GM13976 (cell line): ENCODE data around the gene SLC5A11.

Experiments
- DNase-seq: peaks from one replicate; pipeline ENCODE4 v3.0.0; 2012; ENCODE audit warnings: low spot score
- in situ Hi-C: fragments of 300-500 bp; cut with MboI; formaldehyde crosslinking; loops from one replicate; pipeline ENCODE4 v1.12.0; 2022; ENCODE audit warnings: low sequenced_read_pairs, mixed read lengths, inconsistent platforms; ENCODE audit not compliant: unreplicated experiment
- TF ChIP-seq, protein P1 (sequence below): IDR thresholded peaks from 2 replicates; pipeline ENCODE4 v1.5.1; 2012; ENCODE audit warnings: borderline replicate concordance, mild to moderate bottlenecking; ENCODE audit not compliant: insufficient read depth; ENCODE audit errors: extremely low read depth, missing control alignments, control extremely low read depth

Gene SLC5A11

DNA sequence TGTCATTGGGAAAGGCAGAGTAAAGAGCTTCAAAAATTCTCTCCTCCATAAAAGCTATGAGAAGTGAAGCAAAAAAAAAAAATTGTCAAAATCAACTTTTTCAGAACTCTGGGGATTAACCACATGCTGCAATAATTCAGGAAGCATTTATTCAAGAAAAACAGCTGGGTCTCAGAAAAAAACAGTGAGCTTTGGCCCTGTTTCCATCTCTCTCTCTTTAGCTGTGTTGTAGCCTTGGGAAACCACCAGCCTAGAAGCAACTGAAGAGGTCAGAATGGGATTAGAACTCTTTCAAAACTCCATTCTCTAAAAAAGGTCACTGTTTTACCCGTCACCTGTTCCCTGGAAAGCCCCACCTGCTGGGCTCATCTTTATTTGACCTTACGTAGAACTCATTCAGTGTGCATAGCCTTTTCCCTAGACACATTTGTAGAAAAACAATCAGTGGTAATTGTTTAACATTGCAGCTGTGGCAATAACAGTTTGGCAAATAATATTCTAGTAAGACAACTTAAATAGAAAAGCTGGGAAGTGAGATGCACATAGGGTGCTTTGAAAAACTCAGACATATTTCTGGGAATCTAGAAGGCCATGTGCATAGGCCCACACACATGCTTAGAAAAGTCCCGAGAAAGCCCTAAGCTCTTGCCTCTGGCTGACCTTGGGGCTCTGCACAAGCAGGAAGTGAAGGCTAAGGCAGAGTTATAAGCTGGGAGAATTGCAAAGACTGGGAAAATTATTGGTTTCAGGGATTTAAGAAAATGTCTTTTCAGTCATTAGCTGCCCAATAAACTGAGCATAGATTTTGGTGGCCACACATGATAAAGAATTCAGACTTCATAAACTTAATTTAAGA is 18.0 kb downstream of the SLC5A11 start:
- in situ Hi-C loops = no loop called here
- TF ChIP-seq, protein P1, sequence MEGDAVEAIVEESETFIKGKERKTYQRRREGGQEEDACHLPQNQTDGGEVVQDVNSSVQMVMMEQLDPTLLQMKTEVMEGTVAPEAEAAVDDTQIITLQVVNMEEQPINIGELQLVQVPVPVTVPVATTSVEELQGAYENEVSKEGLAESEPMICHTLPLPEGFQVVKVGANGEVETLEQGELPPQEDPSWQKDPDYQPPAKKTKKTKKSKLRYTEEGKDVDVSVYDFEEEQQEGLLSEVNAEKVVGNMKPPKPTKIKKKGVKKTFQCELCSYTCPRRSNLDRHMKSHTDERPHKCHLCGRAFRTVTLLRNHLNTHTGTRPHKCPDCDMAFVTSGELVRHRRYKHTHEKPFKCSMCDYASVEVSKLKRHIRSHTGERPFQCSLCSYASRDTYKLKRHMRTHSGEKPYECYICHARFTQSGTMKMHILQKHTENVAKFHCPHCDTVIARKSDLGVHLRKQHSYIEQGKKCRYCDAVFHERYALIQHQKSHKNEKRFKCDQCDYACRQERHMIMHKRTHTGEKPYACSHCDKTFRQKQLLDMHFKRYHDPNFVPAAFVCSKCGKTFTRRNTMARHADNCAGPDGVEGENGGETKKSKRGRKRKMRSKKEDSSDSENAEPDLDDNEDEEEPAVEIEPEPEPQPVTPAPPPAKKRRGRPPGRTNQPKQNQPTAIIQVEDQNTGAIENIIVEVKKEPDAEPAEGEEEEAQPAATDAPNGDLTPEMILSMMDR = no peak
- DNase-seq = no peak

DNA sequence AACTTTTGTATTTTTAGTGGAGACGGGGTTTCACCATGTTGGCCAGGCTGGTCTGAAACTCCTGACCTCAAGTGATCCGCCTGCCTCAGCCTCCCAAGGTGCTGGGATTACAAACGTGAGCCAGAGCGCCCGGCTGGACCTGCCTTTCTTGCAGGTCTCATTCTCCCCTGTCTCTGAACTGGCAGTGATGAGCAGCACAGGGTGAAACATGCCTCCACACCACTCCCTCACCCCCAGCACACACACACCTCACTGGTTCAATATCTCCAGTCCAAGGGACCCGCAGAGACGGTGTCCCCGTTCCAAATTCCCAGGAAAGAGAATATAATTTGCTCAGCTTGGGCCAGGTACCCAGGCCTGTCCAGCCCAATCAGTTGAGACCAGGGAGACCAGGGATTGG is 23.3 kb downstream of the SLC5A11 start:
- in situ Hi-C loops = no loop called here
- no peak for DNase-seq
- TF ChIP-seq, protein P1 = no peak

DNA sequence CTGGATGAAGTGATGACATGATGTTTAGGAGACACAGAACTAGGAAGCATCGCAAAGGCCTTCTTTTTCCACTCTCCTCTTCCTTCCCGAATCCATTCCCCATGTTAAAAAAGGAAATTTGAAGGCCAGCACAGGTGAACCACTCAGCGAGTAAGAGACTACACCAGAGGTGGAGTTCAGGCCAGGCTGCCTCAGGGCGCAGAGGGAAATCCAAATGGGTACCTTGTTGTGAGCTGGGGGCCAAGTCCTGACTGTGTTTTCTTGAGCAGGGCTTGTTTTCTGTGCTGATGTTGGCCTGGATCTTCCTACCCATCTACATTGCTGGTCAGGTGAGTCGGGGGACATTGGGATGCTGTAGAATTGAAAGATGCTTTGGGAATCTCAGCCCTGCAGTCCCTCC is 26.1 kb downstream of the SLC5A11 start:
- TF ChIP-seq, protein P1 = no peak
- DNase-seq = no peak
- in situ Hi-C loops = no loop called here

DNA sequence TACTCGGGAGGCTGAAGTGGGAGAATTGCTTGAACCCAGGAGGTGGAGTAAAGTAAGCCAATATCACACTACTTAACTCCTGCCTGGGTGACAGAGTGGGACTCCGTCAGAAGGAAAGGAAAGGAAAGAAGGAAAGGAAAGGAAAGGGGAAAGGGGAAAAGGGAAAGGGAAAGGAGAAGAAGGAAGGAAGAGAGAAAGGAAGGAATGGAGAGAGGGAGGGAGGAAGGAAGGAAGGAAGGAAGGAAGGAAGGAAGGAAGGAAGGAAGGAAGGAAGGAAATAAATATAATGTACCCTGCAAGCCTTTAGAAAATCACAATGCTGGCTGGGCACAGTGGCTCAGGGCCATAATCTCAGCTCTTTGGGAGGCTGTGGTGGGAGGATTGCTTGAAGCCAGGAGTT is 27.3 kb downstream of the SLC5A11 start:
- in situ Hi-C loops = no loop called here
- TF ChIP-seq, protein P1 = no peak

DNA sequence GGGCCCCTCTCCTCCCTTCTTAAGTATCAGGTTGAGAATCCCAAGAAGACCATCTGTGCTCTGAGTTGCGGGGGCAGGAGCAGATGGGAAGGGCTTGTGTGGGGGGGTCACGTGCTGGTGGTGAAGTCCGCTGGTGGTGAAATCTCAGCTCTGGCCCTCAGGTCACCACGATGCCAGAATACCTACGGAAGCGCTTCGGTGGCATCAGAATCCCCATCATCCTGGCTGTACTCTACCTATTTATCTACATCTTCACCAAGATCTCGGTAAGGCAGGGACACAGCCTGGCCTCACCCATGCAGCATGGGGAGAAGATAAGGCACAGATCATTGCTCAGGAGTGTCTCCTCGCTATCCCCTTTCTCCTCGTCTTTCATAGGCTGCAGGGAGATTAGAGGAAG is 29.7 kb downstream of the SLC5A11 start:
- in situ Hi-C loops = no loop called here
- TF ChIP-seq, protein P1 = no peak
- DNase-seq = no peak

More for the DNA sequence above, 27.3 kb downstream of the SLC5A11 start:
- no peak for DNase-seq

DNA sequence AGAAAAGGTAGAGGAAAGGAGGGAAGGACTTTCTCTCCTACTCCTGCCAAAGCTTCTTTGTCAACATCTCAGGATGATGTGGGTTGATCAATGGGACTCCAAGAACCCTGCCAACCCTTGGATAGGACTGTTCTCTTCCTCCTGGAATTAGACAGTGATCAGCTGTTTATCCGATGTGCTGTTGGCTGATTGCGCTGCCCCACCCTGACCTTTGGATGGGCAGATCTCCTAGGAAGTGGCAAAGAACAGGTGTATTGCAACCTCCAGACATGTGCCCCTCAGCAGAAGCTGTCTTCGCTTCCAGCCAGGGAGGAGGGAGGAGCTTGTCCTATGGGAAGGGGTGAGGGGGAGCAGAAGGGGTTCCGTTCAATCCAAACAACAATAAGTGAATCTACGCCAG is 30.5 kb downstream of the SLC5A11 start:
- in situ Hi-C loops = no loop called here
- TF ChIP-seq, protein P1 = no peak
- no peak for DNase-seq
